Measurements from ENCODE around the gene BMP7. TPM values are rescaled to one million over a fixed set of nuclear protein-coding genes. Genes with fewer than 3 reads are reported as not detected.

Gene BMP7
- total RNA-seq, 2 experiments from 2014 or later = not detected

DNA sequence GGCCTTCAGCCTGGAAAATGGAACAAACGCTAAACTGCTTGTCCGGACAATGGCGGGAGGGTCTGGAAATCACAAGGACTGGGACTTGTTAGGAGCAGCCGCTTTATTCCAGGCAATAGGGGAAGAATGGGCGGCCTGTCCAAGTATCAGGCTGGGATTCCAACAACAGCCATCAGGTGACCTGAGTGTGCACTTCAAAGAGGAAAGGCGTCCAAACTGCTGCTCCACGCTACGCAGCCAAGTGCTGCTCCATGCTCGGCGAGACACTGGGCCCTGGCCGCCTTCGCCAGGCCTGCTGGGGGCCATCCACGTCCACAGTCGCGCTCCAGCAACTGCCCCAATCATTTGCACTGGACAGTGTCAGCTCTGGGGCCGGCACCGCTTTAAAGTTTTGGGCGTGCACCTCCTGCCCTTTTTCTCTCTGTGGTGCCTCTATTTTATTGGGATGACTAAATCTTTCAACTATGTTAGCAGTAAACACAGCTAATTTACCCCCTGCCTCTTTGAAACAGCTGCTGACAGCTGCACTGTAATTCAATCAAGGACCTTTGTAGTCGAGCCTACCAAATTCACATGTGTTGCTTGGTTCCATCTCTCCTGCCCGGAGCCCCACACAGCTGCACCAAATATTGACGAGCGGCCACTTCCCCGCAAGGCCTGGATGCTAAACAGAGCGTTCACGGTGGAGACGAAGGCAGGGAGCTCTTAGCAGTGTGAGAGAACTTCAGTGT is 98.3 kb downstream of the BMP7 start:
- CTCF ChIA-PET = interaction anchor here (0.6 kb wide), 1 partner anchor 71 kb away, joined by 3 read pairs; no protein-coding TSS in a partner anchor
- Mint-ChIP-seq H3K27ac (no peak overlapping the region), H3K27me3 (ENCODE audit: low read depth) (peaks cover 6% of the 10 kb centered on the region), H3K9me3 (no peaks in the 10 kb centered on the region), H3K4me1 (ENCODE audit: low read depth) (no peaks in the 10 kb centered on the region), H3K4me3 (no peak overlapping the region), H3K36me3 (ENCODE audit: low read depth) (no peaks in the 10 kb centered on the region)
- intact Hi-C loops (cut with micrococcal nuclease) = no loop called here
- no peak for DNase-seq

DNA sequence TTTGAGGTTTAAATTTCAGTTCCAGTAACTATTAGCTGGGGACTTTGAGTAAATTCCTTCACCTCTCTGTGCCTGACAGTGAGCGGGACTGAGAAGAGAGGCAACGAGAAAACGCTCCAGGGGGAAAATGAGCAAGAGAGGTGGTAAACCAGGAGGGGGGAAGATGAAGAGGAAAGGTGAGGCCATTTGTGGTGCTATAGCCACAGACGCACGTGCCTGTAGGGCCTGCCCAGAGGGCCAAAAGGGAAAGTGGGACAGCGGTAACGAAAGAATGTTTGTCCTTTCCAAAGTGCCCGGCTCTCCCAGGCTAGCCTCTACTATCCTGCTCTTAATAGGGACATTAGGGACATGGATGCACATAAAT is 99.2 kb downstream of the BMP7 start:
- Mint-ChIP-seq H3K4me1 (ENCODE audit: low read depth) (no peaks in the 10 kb centered on the region), H3K36me3 (ENCODE audit: low read depth) (no peaks in the 10 kb centered on the region), H3K4me3 (no peak overlapping the region), H3K27ac (no peak overlapping the region), H3K9me3 (no peaks in the 10 kb centered on the region), H3K27me3 (ENCODE audit: low read depth) (peaks cover 4% of the 10 kb centered on the region)
- CTCF ChIA-PET = no interaction called here
- no peak for DNase-seq
- intact Hi-C loops (cut with micrococcal nuclease) = no loop called here

DNA sequence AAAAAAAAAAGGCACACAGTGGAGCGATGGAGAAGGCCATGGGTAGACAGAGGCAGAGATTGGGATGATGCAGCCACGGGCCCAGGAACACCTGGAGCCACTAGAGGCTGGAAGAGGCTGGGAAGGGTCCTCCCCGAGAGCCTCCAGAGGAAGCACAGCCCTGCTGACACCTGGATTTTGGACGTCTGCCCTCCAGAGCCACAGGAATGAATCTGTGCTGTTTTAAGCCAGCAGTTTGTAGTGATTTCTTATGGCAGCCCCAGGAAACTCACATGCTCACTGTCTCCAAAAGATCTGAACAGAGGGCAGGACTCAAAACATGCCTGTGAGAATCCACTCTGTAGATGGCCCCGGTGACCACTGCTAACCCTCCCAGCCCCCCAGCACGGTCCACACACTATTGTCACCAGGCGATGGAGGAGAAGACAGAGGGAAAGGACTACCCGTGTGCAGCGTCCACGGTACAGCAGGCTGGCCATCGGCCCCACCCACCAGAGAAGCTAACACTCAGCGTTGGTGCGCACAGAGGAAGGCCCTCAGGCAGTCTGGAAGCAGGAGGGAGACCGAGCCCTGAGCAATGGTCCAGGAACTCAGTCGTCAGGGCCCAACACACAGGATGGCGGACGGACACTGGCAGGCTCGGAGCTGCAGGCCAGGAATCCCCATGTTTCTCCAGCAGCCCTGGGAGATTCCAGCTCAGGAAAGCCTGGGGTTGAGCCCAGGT is 99.7 kb downstream of the BMP7 start:
- Mint-ChIP-seq H3K9me3 (no peaks in the 10 kb centered on the region), H3K27me3 (ENCODE audit: low read depth) (peaks cover 4% of the 10 kb centered on the region), H3K36me3 (ENCODE audit: low read depth) (no peaks in the 10 kb centered on the region), H3K4me1 (ENCODE audit: low read depth) (no peaks in the 10 kb centered on the region), H3K27ac (no peak overlapping the region), H3K4me3 (no peak overlapping the region)
- no peak for DNase-seq
- CTCF ChIA-PET = no interaction called here
- intact Hi-C loops (cut with micrococcal nuclease) = no loop called here

DNA sequence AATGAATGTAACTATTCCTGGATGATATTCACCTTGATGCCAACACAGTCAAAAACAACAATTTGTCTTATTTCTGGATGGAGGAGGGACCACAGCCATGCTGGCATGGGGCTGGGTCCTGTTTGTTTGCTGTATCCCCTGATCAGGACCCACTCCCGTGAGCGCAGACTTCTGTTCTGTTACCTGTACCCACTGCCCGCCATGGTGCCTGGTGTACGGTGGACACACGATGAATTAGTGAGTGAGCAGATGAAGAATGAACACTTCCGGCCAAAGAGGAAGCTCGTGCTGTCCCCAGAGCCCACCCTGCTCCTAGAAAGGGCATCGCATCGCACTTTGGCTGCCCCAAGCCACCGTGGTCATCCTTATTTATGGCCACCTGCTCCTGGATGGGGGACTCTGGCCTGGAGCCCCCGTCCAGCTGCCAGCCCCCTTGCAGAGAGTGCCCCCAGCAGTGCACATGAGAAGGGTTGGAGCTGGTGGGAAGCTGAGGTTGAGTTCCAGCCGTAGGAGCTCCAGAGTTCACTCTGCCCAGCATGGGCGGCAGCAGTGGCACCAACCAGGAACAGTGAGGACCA is 100.9 kb downstream of the BMP7 start:
- Mint-ChIP-seq H3K9me3 (no peaks in the 10 kb centered on the region), H3K4me1 (ENCODE audit: low read depth) (no peaks in the 10 kb centered on the region), H3K36me3 (ENCODE audit: low read depth) (no peaks in the 10 kb centered on the region), H3K27ac (no peak overlapping the region), H3K4me3 (no peak overlapping the region), H3K27me3 (ENCODE audit: low read depth) (peaks cover 4% of the 10 kb centered on the region)
- intact Hi-C loops (cut with micrococcal nuclease) = no loop called here
- CTCF ChIA-PET = no interaction called here
- no peak for DNase-seq

DNA sequence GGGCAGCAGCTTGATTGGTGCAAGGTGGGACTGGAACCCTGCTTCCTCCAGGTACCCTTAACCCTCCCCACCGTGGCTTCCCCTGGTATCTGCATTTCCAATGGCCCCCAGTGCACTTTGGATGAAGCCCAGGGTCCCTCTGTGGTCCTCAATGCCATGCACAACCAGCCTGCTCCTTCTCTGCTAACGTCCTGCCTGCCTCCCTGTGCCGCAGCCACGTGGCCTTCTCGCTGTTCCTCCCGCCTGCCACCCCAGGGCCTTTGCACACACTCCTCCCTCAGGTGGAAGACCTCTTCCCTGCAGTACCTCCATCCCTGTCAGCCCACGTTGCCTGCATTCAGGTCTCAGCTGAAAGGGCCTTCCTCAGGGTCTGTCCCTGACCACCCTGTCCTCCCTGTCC is 101.6 kb downstream of the BMP7 start:
- Mint-ChIP-seq H3K4me1 (ENCODE audit: low read depth) (no peaks in the 10 kb centered on the region), H3K27ac (no peak overlapping the region), H3K4me3 (no peak overlapping the region), H3K9me3 (no peaks in the 10 kb centered on the region), H3K36me3 (ENCODE audit: low read depth) (no peaks in the 10 kb centered on the region), H3K27me3 (ENCODE audit: low read depth) (peaks cover 4% of the 10 kb centered on the region)
- CTCF ChIA-PET = no interaction called here
- intact Hi-C loops (cut with micrococcal nuclease) = no loop called here
- no peak for DNase-seq

DNA sequence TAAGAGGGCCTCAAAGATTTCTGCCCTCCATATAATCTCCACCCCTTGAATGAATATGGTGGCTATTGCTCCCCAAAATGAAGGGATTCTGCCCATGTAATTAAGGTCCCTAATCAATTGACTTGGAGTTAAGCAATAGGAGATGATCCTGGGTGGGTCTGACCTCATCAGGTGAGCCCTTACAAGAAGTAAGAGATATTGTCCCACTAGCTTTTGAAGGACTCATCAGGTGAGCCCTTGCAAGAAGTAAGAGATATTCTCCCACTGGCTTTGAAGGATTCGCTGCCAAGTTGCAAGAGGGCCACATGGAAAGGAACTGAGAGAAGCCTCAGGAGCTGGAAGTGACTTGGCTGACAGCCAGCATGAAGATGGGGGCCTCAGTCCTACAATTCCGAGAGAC is 103.4 kb downstream of the BMP7 start:
- CTCF ChIA-PET = no interaction called here
- Mint-ChIP-seq H3K27ac (no peak overlapping the region), H3K9me3 (no peaks in the 10 kb centered on the region), H3K27me3 (ENCODE audit: low read depth) (peaks cover 4% of the 10 kb centered on the region), H3K4me3 (no peak overlapping the region), H3K4me1 (ENCODE audit: low read depth) (no peaks in the 10 kb centered on the region), H3K36me3 (ENCODE audit: low read depth) (no peaks in the 10 kb centered on the region)
- intact Hi-C loops (cut with micrococcal nuclease) = no loop called here
- DNase-seq = no peak

DNA sequence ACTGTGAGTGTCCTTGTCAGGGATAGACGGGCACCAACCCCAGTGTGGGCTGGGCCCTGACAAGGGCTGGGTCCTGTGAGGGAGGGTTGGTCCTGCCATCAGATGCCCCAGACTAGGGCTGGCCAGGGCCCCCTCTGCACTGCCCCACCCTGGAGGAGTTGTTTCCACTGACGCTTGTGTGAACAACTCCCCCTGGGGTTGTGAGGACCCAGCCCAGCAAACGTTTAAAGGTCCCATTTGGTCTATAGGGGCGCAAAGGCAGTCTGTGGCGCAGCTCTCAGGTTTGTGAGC is 104.1 kb downstream of the BMP7 start:
- Mint-ChIP-seq H3K27me3 (ENCODE audit: low read depth) (peaks cover 4% of the 10 kb centered on the region), H3K36me3 (ENCODE audit: low read depth) (no peaks in the 10 kb centered on the region)
- CTCF ChIA-PET = no interaction called here

DNA sequence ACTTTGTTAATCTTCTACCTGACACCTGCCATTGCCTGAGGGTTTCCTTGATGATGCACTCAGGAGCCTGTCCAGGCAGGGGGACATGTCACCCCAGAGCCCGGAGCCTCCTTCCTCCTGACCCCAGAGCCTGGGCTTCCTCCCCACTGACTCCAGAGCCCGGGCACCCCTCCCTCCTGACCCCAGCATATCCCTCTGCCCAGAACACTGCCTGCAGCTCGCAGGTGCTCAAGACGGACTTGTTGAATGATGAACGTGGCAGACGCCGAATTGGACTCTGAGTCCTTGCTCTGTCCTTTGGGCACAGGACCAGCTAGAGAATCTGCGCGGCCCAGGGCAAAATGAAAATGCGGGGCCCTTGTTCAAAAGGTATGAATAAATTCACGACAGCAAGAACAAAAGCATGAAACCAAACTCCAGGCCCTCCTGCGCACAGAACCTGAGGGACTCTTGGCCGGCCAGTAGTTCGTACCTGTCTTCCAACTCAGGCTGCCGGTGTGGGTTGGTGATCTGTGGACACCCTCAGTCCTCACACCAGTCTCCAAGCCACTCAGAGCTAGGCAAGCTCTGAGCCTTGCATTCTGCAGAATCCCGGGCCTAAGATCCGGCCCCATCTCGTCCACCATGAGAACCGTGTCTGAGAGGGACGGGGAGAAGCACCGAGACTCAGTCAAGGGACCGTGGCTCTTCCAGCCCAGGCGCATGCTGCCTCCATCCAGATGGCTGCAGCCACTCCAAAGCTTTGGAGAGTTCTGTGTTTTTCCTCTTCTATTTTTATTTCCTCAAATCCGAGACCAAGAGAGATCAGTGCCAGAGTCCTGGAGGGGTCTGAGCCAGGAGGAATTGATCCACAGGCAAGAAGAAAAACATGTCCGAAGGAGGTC is 104.7 kb downstream of the BMP7 start:
- DNase-seq = no peak
- Mint-ChIP-seq H3K27ac (no peak overlapping the region), H3K9me3 (no peaks in the 10 kb centered on the region), H3K36me3 (ENCODE audit: low read depth) (no peaks in the 10 kb centered on the region), H3K27me3 (ENCODE audit: low read depth) (peaks cover 4% of the 10 kb centered on the region), H3K4me3 (no peak overlapping the region), H3K4me1 (ENCODE audit: low read depth) (no peaks in the 10 kb centered on the region)
- intact Hi-C loops (cut with micrococcal nuclease) = no loop called here
- CTCF ChIA-PET = no interaction called here

More for the DNA sequence above, 104.1 kb downstream of the BMP7 start:
- no peak overlapping the region for H3K4me3 Mint-ChIP-seq
- H3K27ac Mint-ChIP-seq = no peak overlapping the region
- intact Hi-C loops (cut with micrococcal nuclease) = no loop called here
- DNase-seq = no peak
- no peaks in the 10 kb centered on the region for H3K9me3 Mint-ChIP-seq
- H3K4me1 Mint-ChIP-seq (ENCODE audit: low read depth) = no peaks in the 10 kb centered on the region

DNA sequence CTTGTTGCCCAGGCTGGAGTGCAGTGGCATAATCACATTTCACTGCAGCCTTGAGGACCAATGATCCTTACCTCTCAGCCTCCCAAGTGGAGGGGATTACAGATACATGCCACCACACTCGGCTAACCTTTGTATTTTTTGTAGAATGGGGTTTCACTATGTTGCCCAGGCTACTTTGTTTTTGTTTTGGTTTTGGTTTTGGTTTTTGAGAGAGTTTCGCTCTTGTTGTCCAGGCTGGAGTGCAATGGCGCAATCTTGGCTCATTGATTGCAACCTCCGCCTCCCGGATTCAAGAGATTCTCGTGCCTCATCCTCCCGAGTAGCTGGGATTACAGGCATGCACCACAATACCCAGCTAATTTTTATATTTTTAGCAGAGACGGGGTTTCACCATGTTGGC is 105.5 kb downstream of the BMP7 start:
- intact Hi-C loops (cut with micrococcal nuclease) = no loop called here
- Mint-ChIP-seq H3K4me1 (ENCODE audit: low read depth) (no peaks in the 10 kb centered on the region), H3K4me3 (no peak overlapping the region), H3K9me3 (no peaks in the 10 kb centered on the region), H3K27me3 (ENCODE audit: low read depth) (peaks cover 6% of the 10 kb centered on the region), H3K27ac (no peak overlapping the region), H3K36me3 (ENCODE audit: low read depth) (no peaks in the 10 kb centered on the region)
- DNase-seq = no peak
- CTCF ChIA-PET = no interaction called here

DNA sequence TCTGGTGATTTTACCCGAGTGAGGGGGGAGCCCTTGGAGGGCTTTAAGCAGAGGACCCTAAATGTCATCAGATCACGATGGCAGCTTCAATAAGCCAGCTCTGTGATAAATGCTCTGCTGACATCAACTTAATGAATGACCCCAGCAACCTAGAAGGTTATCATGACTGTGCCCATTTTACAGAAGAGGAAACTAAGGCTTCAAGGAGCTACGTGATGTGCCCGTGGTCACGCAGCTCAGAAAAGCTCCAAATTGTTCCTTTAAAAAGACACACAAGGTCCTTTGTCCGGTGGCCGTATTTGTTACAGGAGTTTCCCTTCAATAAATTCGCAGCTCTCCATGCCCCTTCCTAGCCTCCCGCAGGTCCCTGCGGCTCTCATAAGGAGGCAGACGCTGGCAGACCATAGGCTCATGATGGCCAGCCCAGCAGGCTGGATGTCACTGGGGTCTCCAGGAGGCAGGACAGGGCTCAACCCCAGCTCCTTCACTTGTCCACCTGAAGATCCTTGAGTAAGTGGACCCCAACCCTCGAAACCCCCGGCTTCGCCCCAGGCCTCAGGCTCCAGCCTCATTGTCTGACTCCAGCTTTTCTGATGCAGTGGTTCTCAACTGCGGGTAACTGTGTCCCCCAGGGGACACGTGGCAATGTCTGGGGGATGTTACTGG is 106.4 kb downstream of the BMP7 start:
- Mint-ChIP-seq H3K4me1 (ENCODE audit: low read depth) (no peaks in the 10 kb centered on the region), H3K4me3 (no peak overlapping the region), H3K36me3 (ENCODE audit: low read depth) (no peaks in the 10 kb centered on the region), H3K27ac (no peak overlapping the region), H3K9me3 (no peaks in the 10 kb centered on the region), H3K27me3 (ENCODE audit: low read depth) (peaks cover 6% of the 10 kb centered on the region)
- DNase-seq = no peak
- intact Hi-C loops (cut with micrococcal nuclease) = no loop called here
- CTCF ChIA-PET = no interaction called here

DNA sequence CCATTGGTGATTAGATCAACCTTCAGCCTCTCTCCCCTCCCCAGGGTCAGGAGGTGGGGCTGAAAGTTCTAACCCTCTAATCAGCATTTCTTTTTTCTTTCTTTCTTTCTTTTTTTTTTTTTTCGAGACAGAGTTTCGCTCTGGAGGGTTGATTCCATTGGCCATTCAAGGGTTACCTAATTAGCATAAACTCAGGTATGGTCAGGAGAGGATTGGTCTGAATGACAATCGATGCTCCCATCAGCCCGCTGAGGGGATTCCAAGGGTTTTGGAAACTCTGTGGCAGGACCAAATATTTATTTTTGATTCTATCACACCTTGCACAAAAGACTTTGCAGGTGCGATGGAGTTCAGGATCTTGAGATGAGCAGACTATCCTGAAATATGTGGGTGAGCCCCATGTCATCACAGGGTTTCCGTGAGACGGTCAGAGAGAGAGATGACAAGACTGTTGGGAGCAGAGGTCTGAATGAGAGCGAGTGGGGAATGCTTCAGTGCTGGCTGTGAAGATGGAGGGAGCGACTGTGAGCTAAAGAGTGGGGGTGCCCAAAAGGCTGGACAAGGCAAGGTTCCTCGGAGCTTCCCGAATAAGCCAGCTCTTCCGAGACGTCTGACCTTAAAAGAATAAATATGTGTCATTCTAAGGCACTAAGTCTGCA is 107.1 kb downstream of the BMP7 start:
- intact Hi-C loops (cut with micrococcal nuclease) = no loop called here
- Mint-ChIP-seq H3K4me3 (no peak overlapping the region), H3K36me3 (ENCODE audit: low read depth) (no peaks in the 10 kb centered on the region), H3K27me3 (ENCODE audit: low read depth) (peaks cover 3% of the 10 kb centered on the region), H3K27ac (no peak overlapping the region), H3K9me3 (no peaks in the 10 kb centered on the region), H3K4me1 (ENCODE audit: low read depth) (no peaks in the 10 kb centered on the region)
- no peak for DNase-seq
- CTCF ChIA-PET = no interaction called here

DNA sequence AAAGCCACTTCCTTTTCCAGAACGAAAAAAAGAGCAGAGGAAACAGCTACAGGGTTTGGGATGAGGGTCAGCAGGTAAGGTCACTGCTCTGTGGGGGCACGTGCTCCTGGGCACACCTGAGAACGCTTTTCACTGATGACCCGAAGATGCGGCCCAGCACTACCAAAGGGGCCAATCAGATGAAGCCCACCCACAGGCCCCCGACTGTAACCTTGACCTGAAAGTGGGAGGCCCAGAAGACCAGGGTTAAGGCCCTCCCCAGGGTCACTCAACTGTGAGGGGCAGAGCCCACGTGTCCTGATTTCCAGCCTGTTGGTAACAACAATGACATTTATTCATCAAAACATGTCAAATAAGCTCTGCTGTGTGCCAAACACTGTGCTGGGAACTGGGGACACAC is 108.0 kb downstream of the BMP7 start:
- H3K4me3 Mint-ChIP-seq = no peak overlapping the region
- CTCF ChIA-PET = no interaction called here
- no peak for DNase-seq
- intact Hi-C loops (cut with micrococcal nuclease) = no loop called here
- H3K4me1 Mint-ChIP-seq (ENCODE audit: low read depth) = no peaks in the 10 kb centered on the region
- no peaks in the 10 kb centered on the region for H3K36me3 Mint-ChIP-seq (ENCODE audit: low read depth)
- no peak overlapping the region for H3K27ac Mint-ChIP-seq
- H3K27me3 Mint-ChIP-seq (ENCODE audit: low read depth) = peaks cover 3% of the 10 kb centered on the region
- H3K9me3 Mint-ChIP-seq = no peaks in the 10 kb centered on the region

Data from activated naive CD4-positive, alpha-beta T cell treated with anti-CD3 and anti-CD28 coated beads for 36 hours (primary cell).